HEK293T (cell line): Measurements from ENCODE around the gene ATP11A.

Source experiments
- CTCF ChIA-PET: fragments of 350-600 bp; formaldehyde crosslinking; extraction: SDS; loops from one replicate; lab custom pipeline; 2021; ENCODE audit warnings: antibody characterized with exemption, inconsistent platforms; lab: Yijun Ruan, JAX
- POLR2A ChIA-PET: fragments of 350-600 bp; formaldehyde crosslinking; extraction: SDS; loops from one replicate; lab custom pipeline; 2020; ENCODE audit warnings: antibody characterized with exemption, inconsistent platforms; lab: Yijun Ruan, JAX
- DNase-seq: peaks from one replicate; pipeline ENCODE4 v3.0.0; 2012; ENCODE audit warnings: mixed read lengths; ENCODE audit errors: extremely low spot score
- ARNT ChIP-seq: fragments of 450-650 bp; IDR thresholded peaks from 2 replicates; pipeline ENCODE4 v1.6.1; 2017; ENCODE audit warnings: mild to moderate bottlenecking
- BHLHE40 ChIP-seq: fragments of 450-650 bp; IDR thresholded peaks from 2 replicates; pipeline ENCODE4 v1.6.1; 2016; ENCODE audit warnings: mild to moderate bottlenecking, moderate library complexity, borderline replicate concordance
- CTBP1 ChIP-seq: fragments of 450-650 bp; IDR thresholded peaks from 2 replicates; pipeline ENCODE4 v1.6.1; 2016; ENCODE audit warnings: borderline replicate concordance
- ELF4 ChIP-seq: fragments of 450-650 bp; IDR thresholded peaks from 2 replicates; pipeline ENCODE4 v1.6.1; 2017; ENCODE audit warnings: antibody characterized with exemption
- FOXA1 ChIP-seq: fragments of 450-650 bp; IDR thresholded peaks from 2 replicates; pipeline ENCODE4 v1.6.1; 2016; ENCODE audit warnings: mild to moderate bottlenecking
- FOXK2 ChIP-seq: fragments of 450-650 bp; IDR thresholded peaks from 2 replicates; pipeline ENCODE4 v1.6.1; 2016; ENCODE audit warnings: mild to moderate bottlenecking
- FOXM1 ChIP-seq: fragments of 450-650 bp; IDR thresholded peaks from 2 replicates; pipeline ENCODE4 v1.6.1; 2017; ENCODE audit warnings: mild to moderate bottlenecking, borderline replicate concordance
- HDGF ChIP-seq: fragments of 450-650 bp; IDR thresholded peaks from 2 replicates; pipeline ENCODE4 v1.6.1; 2017; ENCODE audit warnings: antibody characterized with exemption, borderline replicate concordance
- L3MBTL2 ChIP-seq: fragments of 450-650 bp; conservative IDR thresholded peaks from 2 replicates; pipeline ENCODE4 v1.6.1; 2016; ENCODE audit warnings: mild to moderate bottlenecking
- LEF1 ChIP-seq: fragments of 450-650 bp; IDR thresholded peaks from 2 replicates; pipeline ENCODE4 v1.6.1; 2017; ENCODE audit warnings: mild to moderate bottlenecking, borderline replicate concordance
- NFRKB ChIP-seq: fragments of 450-650 bp; IDR thresholded peaks from 2 replicates; pipeline ENCODE4 v1.6.1; 2016; ENCODE audit warnings: mild to moderate bottlenecking, moderate library complexity
- SP1 ChIP-seq: fragments of 450-650 bp; IDR thresholded peaks from 2 replicates; pipeline ENCODE4 v1.6.1; 2017
- SUZ12 ChIP-seq: fragments of 450-650 bp; IDR thresholded peaks from 2 replicates; pipeline ENCODE4 v1.6.1; 2016; ENCODE audit warnings: mild to moderate bottlenecking
- TARDBP ChIP-seq: fragments of 450-650 bp; IDR thresholded peaks from 2 replicates; pipeline ENCODE4 v1.6.1; 2016
- ZNF384 ChIP-seq: fragments of 450-650 bp; IDR thresholded peaks from 2 replicates; pipeline ENCODE4 v1.6.1; 2016
- TF ChIP-seq, protein P1 (sequence below): fragments of 450-650 bp; IDR thresholded peaks from 2 replicates; pipeline ENCODE4 v1.6.1; 2016

The ATP11A gene

DNA sequence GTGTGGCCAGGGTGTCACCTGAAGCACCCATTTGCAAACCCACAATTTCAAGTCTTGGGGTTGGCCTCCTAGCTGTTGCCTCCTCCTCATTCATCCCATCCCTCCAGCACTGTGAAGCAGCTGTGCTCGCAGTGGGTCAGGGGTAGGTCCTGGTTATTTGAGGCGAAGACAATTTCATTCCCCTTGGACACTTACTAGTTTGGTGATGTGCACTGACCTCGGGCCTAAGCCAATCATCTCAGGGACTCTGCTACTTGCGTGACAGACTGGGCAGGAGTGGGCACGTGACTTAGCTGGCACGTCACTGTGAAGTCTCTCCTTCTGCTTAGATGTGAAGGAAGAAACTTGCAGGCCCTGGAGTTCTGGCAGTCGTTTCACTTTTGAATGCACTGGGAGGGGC is 3.5 kb upstream of the ATP11A start:
- ChIA-PET POLR2A (no interaction called here), CTCF (no interaction called here)
- no peak for TF ChIP-seq ZNF384
- no peak for TF ChIP-seq ARNT
- TF ChIP-seq LEF1 = no peak
- no peak for TF ChIP-seq L3MBTL2
- TF ChIP-seq CTBP1 = no peak
- TF ChIP-seq FOXK2 = no peak
- TF ChIP-seq FOXA1 = no peak
- no peak for TF ChIP-seq FOXM1
- no peak for TF ChIP-seq ELF4
- DNase-seq = no peak

DNA sequence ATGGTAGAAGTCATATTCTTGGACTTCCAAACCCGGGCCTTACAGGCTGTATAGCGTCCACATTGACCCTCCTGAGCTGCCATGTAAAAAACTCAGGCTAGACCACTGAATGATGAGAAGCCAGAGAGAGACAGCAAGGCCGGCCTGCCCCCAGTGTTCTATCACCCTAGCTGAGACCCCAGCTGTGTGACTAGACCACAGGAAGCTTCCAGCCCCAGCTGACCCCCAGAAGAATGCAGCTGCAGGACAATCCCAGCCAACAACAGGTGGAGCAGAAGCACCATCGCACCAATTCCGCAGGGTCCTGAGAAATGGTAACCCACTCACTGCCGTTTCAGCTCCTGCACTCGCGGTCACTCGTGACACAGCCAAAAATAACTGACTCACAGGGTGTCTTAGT is 2.9 kb upstream of the ATP11A start:
- no peak for TF ChIP-seq FOXK2
- TF ChIP-seq TARDBP = no peak
- TF ChIP-seq FOXM1 = no peak
- no peak for TF ChIP-seq SUZ12
- no peak for TF ChIP-seq BHLHE40
- no peak for TF ChIP-seq SP1
- no peak for TF ChIP-seq ELF4
- ChIA-PET CTCF (no interaction called here), POLR2A (no interaction called here)
- no peak for DNase-seq

DNA sequence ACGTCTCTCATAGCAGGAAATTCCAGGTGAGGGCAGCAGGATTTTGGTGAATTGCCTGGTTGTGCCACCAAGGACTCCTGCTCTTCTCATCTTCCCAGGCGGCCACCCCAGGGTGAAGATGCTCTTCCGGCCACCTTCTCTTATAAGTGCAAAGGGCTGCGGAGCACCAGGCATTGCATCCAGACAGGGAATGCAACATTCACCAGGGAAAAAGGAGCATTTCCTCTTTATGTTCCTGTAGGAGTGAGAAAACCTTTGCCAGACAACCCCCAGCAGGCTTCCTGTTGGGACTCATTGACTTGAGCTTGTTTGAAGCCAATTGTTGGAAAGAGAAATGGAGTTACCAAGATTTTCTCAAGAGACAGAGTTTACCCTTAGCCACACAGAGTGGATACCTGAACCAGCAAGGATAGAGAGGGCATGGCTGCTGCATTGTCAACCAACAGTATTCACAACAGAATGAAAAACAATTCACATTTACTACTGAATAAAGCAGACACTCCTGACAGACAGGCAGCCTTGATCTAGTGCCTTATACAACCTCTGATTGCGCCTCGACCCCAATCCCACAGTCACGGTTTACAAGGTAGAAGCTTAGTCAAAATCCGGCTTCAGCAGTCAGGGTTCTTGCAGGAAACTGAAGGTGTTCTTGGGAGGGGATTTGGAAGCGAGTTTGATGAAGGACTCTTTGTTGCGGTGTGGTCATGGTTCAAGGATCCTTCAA is 1.8 kb upstream of the ATP11A start:
- POLR2A ChIA-PET = no interaction called here

DNA sequence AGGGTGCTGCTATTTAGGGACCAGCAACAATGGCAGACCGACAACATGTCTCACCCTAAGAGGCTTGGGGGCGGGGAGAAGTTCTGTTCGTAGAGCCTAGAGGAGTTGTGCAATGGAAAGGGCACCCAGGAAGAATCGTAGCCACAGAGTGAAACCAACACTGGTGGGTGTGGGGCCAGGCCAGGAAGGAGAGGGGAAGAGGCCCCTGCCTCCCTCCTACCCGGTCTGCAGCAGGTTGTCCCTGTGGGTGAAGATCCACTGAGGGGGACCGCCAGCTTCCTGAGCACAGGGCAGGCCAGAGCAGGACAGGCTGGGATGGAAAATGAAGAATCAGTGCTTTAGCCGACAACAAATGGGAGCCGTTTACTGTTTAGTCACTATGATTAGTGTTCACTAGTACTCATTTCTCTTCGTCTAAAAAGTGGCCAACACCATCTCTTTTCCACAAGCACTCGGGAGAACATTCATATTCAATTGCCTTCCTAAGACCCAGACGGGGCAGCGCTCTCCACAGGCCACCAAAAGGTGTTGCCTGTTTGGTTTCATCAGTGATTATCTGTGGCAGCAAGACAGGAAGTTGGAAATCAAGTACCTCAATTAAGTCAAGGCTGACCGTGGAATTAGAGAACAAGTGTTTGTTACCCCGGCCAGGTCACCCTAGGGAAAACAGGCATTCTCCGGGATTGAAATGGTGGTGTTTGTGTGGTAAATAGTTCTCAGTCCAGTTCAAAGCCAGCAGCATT is 1.1 kb upstream of the ATP11A start:
- CTCF ChIA-PET = no interaction called here
- POLR2A ChIA-PET = no interaction called here

More for the DNA sequence above, 1.8 kb upstream of the ATP11A start:
- CTCF ChIA-PET = no interaction called here
- TF ChIP-seq FOXK2 = no peak
- no peak for DNase-seq

DNA sequence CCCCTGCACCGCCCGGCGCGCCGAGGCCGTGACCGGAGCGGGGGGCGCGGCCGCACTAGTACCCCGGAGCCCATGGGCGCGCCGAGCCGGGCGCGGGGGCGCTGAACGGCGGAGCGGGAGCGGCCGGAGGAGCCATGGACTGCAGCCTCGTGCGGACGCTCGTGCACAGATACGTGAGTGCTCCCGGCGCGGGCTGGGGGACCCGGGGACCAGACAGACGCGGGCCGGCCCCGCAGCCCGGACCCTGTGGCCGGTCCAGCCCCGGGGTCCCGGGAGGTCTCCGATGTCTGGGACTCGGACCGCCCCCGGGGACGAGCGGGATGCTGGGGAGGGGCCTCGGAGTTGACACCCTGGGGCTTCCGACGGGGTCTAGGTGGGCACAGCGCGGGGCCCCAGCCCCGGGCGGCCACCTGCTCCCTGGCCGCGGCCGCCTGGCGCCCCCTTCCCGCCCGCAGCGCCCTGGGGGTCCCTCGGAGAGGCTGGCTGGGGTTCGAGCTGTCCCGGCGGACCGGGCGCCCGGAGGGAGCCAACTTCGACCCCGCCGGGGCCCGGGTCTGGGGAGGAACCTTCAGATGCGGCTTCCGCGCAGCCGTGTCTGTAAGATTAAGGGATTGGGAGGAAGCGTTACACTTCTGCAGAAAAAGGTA is 568 bp downstream of the ATP11A start:
- CTCF ChIA-PET = no interaction called here
- peak; percentile 22 for DNase-seq
- TF ChIP-seq FOXK2 = no peak
- TF ChIP-seq SUZ12 = no peak
- TF ChIP-seq SP1 = no peak
- TF ChIP-seq ZNF384 = no peak
- TF ChIP-seq ARNT = no peak
- POLR2A ChIA-PET = interaction anchor here (1.2 kb wide), 1 partner anchor 15 kb away, joined by 3 read pairs; no protein-coding TSS in a partner anchor

More for the DNA sequence above, 1.1 kb upstream of the ATP11A start:
- TF ChIP-seq ZNF384 = no peak
- TF ChIP-seq TARDBP = no peak
- no peak for TF ChIP-seq BHLHE40
- TF ChIP-seq FOXA1 = no peak
- TF ChIP-seq L3MBTL2 = no peak
- no peak for TF ChIP-seq ELF4
- TF ChIP-seq HDGF = no peak
- no peak for TF ChIP-seq SUZ12
- no peak for TF ChIP-seq FOXK2
- no peak for TF ChIP-seq NFRKB
- no peak for TF ChIP-seq FOXM1
- DNase-seq = no peak

DNA sequence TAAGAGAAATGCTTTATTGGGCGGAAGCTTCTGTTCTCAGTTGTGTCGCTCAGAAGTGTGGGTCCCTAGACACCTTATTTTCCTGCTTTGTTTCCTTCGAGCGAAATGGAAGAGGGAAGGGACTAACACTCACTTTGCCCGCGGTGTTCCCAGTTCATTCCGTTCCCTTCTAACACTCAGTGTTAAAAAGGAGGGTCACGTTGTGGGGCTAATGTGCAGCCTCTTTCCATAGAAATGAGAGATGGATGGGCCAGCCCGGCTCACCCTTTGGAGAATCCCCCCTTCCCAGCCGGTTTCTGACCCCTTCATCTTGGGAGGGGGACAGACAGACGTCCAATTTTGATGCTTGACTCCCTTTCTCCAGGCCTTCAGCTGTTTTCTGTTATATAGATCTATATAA is 2.3 kb downstream of the ATP11A start:
- ChIA-PET POLR2A (no interaction called here), CTCF (no interaction called here)
- no peak for DNase-seq
- no peak for TF ChIP-seq FOXA1
- TF ChIP-seq, protein P1, sequence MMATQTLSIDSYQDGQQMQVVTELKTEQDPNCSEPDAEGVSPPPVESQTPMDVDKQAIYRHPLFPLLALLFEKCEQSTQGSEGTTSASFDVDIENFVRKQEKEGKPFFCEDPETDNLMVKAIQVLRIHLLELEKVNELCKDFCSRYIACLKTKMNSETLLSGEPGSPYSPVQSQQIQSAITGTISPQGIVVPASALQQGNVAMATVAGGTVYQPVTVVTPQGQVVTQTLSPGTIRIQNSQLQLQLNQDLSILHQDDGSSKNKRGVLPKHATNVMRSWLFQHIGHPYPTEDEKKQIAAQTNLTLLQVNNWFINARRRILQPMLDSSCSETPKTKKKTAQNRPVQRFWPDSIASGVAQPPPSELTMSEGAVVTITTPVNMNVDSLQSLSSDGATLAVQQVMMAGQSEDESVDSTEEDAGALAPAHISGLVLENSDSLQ = no peak
- no peak for TF ChIP-seq SP1
- TF ChIP-seq LEF1 = no peak
- TF ChIP-seq ARNT = no peak
- no peak for TF ChIP-seq ELF4
- no peak for TF ChIP-seq HDGF
- no peak for TF ChIP-seq ZNF384
- TF ChIP-seq FOXK2 = no peak
- TF ChIP-seq CTBP1 = no peak
- no peak for TF ChIP-seq TARDBP
- no peak for TF ChIP-seq SUZ12
- TF ChIP-seq FOXM1 = no peak
- TF ChIP-seq BHLHE40 = no peak
- no peak for TF ChIP-seq NFRKB
- no peak for TF ChIP-seq L3MBTL2

DNA sequence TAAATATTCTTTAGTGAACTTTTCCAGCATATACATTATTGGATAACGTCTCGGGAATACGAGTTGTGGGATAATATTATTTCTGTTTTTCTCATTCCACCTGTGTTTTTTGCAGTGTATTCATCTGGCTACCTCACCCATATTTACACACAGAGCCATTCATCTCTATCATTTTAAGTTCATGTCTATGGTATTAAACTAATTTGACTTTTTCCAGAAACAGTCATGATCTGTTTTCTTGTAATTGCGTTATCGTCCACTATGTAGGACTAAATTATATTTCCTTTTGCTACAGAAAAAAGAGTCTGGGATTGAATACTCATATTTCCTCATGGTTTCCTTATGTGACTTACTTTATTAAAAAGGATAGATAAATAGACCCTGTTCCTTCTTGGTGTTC is 2.7 kb downstream of the ATP11A start:
- no peak for TF ChIP-seq SUZ12
- no peak for TF ChIP-seq ELF4
- TF ChIP-seq FOXA1 = no peak
- TF ChIP-seq SP1 = no peak
- POLR2A ChIA-PET = no interaction called here
- CTCF ChIA-PET = no interaction called here
- DNase-seq = no peak
